Endodermal cell (in vitro differentiated cells): ENCODE data around the gene FLT3LG. TPM values are rescaled to one million over a fixed set of nuclear protein-coding genes. Genes with fewer than 3 reads are reported as not detected.

Source experiments
- DNase-seq: peaks from one replicate; pipeline ENCODE4 v3.0.0-alpha.2; 2017
- H3K27ac ChIP-seq: 2 replicates; pipeline ENCODE4 v1.5.1; 2013; ENCODE audit warnings: mild to moderate bottlenecking, low read depth, low read length, moderate library complexity
- H3K27me3 ChIP-seq: 2 replicates; pipeline ENCODE4 v1.6.1; 2013; ENCODE audit warnings: mild to moderate bottlenecking, low read length, moderate library complexity; ENCODE audit not compliant: insufficient read depth, control insufficient read depth, poor library complexity, severe bottlenecking
- H3K36me3 ChIP-seq: 2 replicates; pipeline ENCODE4 v1.7.0; 2013; ENCODE audit warnings: mild to moderate bottlenecking, low read length, moderate library complexity; ENCODE audit not compliant: control insufficient read depth, insufficient read depth
- H3K4me1 ChIP-seq: one replicate; pipeline ENCODE4 v1.7.0; 2013; ENCODE audit warnings: low read length; ENCODE audit not compliant: control insufficient read depth, insufficient read depth
- H3K4me3 ChIP-seq: 2 replicates; pipeline ENCODE4 v1.5.1; 2013; ENCODE audit warnings: mild to moderate bottlenecking, low read length, moderate library complexity
- H3K9ac ChIP-seq: 2 replicates; pipeline ENCODE4 v1.6.1; 2013; ENCODE audit warnings: mild to moderate bottlenecking, low read length, moderate library complexity; ENCODE audit not compliant: poor library complexity, severe bottlenecking; ENCODE audit errors: extremely low read depth
- H3K9me3 ChIP-seq: 2 replicates; pipeline ENCODE4 v1.6.1; 2013; ENCODE audit warnings: mild to moderate bottlenecking, low read length, moderate library complexity; ENCODE audit not compliant: control insufficient read depth
- H3K27ac Mint-ChIP-seq: 2 replicates; pipeline ENCODE4 v1.8.0; 2020; ENCODE audit warnings: mixed read lengths
- H3K27me3 Mint-ChIP-seq: 2 replicates; pipeline ENCODE4 v1.8.0; 2021; ENCODE audit warnings: mild to moderate bottlenecking, mixed read lengths; ENCODE audit not compliant: insufficient read depth
- H3K36me3 Mint-ChIP-seq: 2 replicates; pipeline ENCODE4 v1.8.0; 2020; ENCODE audit warnings: low read depth, mixed read lengths
- H3K4me1 Mint-ChIP-seq: 2 replicates; pipeline ENCODE4 v1.8.0; 2020; ENCODE audit warnings: mixed read lengths
- H3K4me3 Mint-ChIP-seq: 2 replicates; pipeline ENCODE4 v1.8.0; 2020; ENCODE audit warnings: mild to moderate bottlenecking, moderate library complexity, mixed read lengths
- H3K9me3 Mint-ChIP-seq: 2 replicates; pipeline ENCODE4 v1.8.0; 2020; ENCODE audit warnings: mild to moderate bottlenecking, mixed read lengths
- CTCF ChIP-seq: fragments of 200-600 bp; sonication (generic); conservative IDR thresholded peaks from 2 replicates; pipeline ENCODE4 v1.5.0; 2021; ENCODE audit warnings: antibody characterized with exemption, mild to moderate bottlenecking
- WGBS, 2 experiments: methylation state at CpG; one replicate each; pipeline versions ENCODE4 v1.1.5 to v1.1.7; 2013; ENCODE audit warnings: missing lambda C conversion rate in 2 of 2, mixed read lengths in 1 of 2; ENCODE audit not compliant: insufficient coverage in 1 of 2, insufficient read length in 1 of 2; 5-methylcytosine and 5-hydroxymethylcytosine counted together
- total RNA-seq, 2 donors: library from RNA; stranded (reverse); fragmentation: NEBNext Ultra II Directional in 1 of 2; extraction: Animal tissue kit (Norgen Biotek cat#: 25700) in 1 of 2; gene quantifications; 2 replicates in 1 of 2; 3 replicates in 1 of 2; pipeline ENCODE4 v1.2.1, GENCODE V29; 2021

Gene FLT3LG
- total RNA-seq, 2 donors from 2014 or later, result 0.75 to 2.3 TPM

- Mint-ChIP-seq H3K27ac (no peak overlapping the region), H3K4me3 (no peak overlapping the region)
- peaks cover 94% of the 10 kb centered on the region for H3K27me3 ChIP-seq
Observed at GRCh38 chr19:49438261-49438660, 35.8 kb upstream of the FLT3LG start.

GRCh38 chr19:49439836-49440235 lies 34.2 kb upstream of the FLT3LG start:
- Mint-ChIP-seq H3K4me1 (no peaks in the 10 kb centered on the region), H3K36me3 (no peaks in the 10 kb centered on the region), H3K27ac (no peak overlapping the region), H3K27me3 (peaks cover 79% of the 10 kb centered on the region), H3K4me3 (no peak overlapping the region), H3K9me3 (peaks cover 9% of the 10 kb centered on the region)
- TF ChIP-seq CTCF, result no peak
- 75 to 100% methylated on average over 1 of the region's 6 CpGs for WGBS, 2 experiments
- H3K36me3 ChIP-seq, result no peaks in the 10 kb centered on the region
- no peaks in the 10 kb centered on the region for H3K9me3 ChIP-seq
- H3K4me1 ChIP-seq, result no peaks in the 10 kb centered on the region
- no peak overlapping the region for H3K4me3 ChIP-seq
- no peak overlapping the region for H3K9ac ChIP-seq
- H3K27ac ChIP-seq, result no peak overlapping the region
- DNase-seq, result no peak
- H3K27me3 ChIP-seq, result peaks cover 79% of the 10 kb centered on the region

More at GRCh38 chr19:49438261-49438660, 35.8 kb upstream of the FLT3LG start:
- Histone ChIP-seq H3K9ac (no peak overlapping the region), H3K4me1 (no peaks in the 10 kb centered on the region), H3K4me3 (no peak overlapping the region), H3K27ac (no peak overlapping the region), H3K9me3 (no peaks in the 10 kb centered on the region), H3K36me3 (no peaks in the 10 kb centered on the region)
- H3K27me3 Mint-ChIP-seq, result peaks cover 94% of the 10 kb centered on the region
- peaks cover 9% of the 10 kb centered on the region for H3K9me3 Mint-ChIP-seq
- no peak for TF ChIP-seq CTCF
- WGBS, 2 experiments, result 24 to 28% methylated on average over 3 to 5 of the region's 6 CpGs
- DNase-seq, result no peak
- no peaks in the 10 kb centered on the region for H3K36me3 Mint-ChIP-seq
- H3K4me1 Mint-ChIP-seq, result no peaks in the 10 kb centered on the region

- Mint-ChIP-seq H3K4me3 (peak overlapping the region; percentile 26), H3K36me3 (no peaks in the 10 kb centered on the region), H3K4me1 (no peaks in the 10 kb centered on the region), H3K9me3 (peaks cover 2% of the 10 kb centered on the region), H3K27me3 (peaks cover 71% of the 10 kb centered on the region), H3K27ac (no peak overlapping the region)
- no peak overlapping the region for H3K4me3 ChIP-seq
- WGBS, 2 experiments, result 40 to 41% methylated on average over 14 to 19 of the region's 19 CpGs
- no peaks in the 10 kb centered on the region for H3K4me1 ChIP-seq
- H3K9ac ChIP-seq, result no peak overlapping the region
- no peak overlapping the region for H3K27ac ChIP-seq
- no peak for TF ChIP-seq CTCF
- no peak for DNase-seq
- H3K27me3 ChIP-seq, result peaks cover 71% of the 10 kb centered on the region
- no peaks in the 10 kb centered on the region for H3K36me3 ChIP-seq
- H3K9me3 ChIP-seq, result no peaks in the 10 kb centered on the region
Observed at GRCh38 chr19:49440439-49441209, 33.4 kb upstream of the FLT3LG start.
